ENCODE measurements around the gene RABEP2. TPM values are rescaled to one million over a fixed set of nuclear protein-coding genes. Genes with fewer than 3 reads are reported as not detected.

The RABEP2 gene
- total and polyA plus RNA-seq, 9 of the 15 experiments (the other 6 are each of a cell fraction or from before 2014, with no cell fraction given) = 0.15 to 13.4 (median 3.5) TPM

DNA sequence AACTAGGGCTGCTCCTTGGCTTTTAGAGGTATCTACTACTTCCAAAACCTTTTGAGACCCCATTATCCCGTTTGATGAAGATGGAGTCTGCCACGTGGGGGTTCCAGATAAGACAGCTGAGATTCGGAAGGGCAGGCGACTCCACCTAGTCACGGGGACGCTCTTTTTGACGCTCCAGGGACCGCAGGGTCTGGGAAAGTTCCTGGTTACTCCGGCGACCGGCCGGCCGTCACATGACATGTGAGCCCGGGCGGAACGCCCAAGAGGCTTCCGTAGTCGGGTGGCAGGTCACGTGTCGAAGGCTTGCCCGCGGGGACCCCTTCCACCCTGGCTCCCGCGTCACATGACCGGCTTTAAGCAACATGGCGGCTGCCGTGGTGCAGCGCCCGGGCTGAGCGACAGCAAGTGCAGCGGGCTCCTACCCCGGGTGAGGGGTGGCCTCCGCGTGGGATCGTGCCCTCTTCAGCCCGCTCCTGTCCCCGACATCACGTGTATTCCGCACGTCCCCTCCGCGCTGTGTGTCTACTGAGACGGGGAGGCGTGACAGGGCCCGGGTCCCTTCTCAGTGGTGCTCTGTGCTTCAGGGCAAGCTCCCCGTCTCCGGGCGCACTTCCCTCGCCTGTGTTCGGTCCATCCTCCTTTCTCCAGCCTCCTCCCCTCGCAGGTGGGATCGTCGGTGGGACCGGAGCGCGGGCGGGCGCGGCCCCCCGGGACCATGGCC lies 49.6 kb upstream of the RABEP2 start, which contains the start of gene SPNS1 (continued):
- TF ChIP-seq, protein P1, sequence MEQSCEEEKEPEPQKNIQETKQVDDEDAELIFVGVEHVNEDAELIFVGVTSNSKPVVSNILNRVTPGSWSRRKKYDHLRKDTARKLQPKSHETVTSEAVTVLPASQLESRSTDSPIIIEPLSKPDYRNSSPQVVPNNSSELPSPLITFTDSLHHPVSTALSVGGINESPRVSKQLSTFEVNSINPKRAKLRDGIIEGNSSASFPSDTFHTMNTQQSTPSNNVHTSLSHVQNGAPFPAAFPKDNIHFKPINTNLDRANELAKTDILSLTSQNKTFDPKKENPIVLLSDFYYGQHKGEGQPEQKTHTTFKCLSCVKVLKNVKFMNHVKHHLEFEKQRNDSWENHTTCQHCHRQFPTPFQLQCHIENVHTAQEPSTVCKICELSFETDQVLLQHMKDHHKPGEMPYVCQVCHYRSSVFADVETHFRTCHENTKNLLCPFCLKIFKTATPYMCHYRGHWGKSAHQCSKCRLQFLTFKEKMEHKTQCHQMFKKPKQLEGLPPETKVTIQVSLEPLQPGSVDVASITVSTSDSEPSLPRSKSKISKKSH (CRISPR knock-in tag; IDR thresholded peaks at IDR 0.05) = no peak
- TF ChIP-seq, protein P2, sequence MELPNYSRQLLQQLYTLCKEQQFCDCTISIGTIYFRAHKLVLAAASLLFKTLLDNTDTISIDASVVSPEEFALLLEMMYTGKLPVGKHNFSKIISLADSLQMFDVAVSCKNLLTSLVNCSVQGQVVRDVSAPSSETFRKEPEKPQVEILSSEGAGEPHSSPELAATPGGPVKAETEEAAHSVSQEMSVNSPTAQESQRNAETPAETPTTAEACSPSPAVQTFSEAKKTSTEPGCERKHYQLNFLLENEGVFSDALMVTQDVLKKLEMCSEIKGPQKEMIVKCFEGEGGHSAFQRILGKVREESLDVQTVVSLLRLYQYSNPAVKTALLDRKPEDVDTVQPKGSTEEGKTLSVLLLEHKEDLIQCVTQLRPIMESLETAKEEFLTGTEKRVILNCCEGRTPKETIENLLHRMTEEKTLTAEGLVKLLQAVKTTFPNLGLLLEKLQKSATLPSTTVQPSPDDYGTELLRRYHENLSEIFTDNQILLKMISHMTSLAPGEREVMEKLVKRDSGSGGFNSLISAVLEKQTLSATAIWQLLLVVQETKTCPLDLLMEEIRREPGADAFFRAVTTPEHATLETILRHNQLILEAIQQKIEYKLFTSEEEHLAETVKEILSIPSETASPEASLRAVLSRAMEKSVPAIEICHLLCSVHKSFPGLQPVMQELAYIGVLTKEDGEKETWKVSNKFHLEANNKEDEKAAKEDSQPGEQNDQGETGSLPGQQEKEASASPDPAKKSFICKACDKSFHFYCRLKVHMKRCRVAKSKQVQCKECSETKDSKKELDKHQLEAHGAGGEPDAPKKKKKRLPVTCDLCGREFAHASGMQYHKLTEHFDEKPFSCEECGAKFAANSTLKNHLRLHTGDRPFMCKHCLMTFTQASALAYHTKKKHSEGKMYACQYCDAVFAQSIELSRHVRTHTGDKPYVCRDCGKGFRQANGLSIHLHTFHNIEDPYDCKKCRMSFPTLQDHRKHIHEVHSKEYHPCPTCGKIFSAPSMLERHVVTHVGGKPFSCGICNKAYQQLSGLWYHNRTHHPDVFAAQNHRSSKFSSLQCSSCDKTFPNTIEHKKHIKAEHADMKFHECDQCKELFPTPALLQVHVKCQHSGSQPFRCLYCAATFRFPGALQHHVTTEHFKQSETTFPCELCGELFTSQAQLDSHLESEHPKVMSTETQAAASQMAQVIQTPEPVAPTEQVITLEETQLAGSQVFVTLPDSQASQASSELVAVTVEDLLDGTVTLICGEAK (IDR thresholded peaks at IDR 0.05) = no peak; the same call in 1 of the 2 replicates
- TF ChIP-seq, protein P2 (CRISPR knock-in tag; IDR thresholded peaks at IDR 0.05) = no peak
- TF ChIP-seq SRSF1 (IDR thresholded peaks at IDR 0.05; ENCODE audit: low read depth, low read length) (no peak), NCOA2 (IDR thresholded peaks at IDR 0.05; ENCODE audit: partially characterized antibody in 2 of 2) (no peak), ZC3H11A (IDR thresholded peaks at IDR 0.05; ENCODE audit: low read depth, low read length) (no peak), XRCC3 (IDR thresholded peaks at IDR 0.05) (no peak), CHD1 (IDR thresholded peaks at IDR 0.05; ENCODE audit: low read length) (no peak), HLTF (IDR thresholded peaks at IDR 0.05) (no peak), NR2F6 (CRISPR knock-in tag; IDR thresholded peaks at IDR 0.05) (no peak), DACH1 (IDR thresholded peaks at IDR 0.05; ENCODE audit: partially characterized antibody) (peak; percentile 22), MTA2 (IDR thresholded peaks at IDR 0.05; ENCODE audit: low read depth) (no peak), ZNF354B (CRISPR knock-in tag; IDR thresholded peaks at IDR 0.05) (no peak), SETDB1 (IDR thresholded peaks at IDR 0.05; ENCODE audit: low read length) (peak; percentile 59), SAP30 (IDR thresholded peaks at IDR 0.05; ENCODE audit: borderline replicate concordance, insufficient read depth, low read depth, low read length, poor library complexity, severe bottlenecking) (peak; percentile 99), ZFP1 (CRISPR knock-in tag; IDR thresholded peaks at IDR 0.05) (no peak), ZNF3 (CRISPR knock-in tag; IDR thresholded peaks at IDR 0.05) (no peak)
- TF ChIP-seq, protein P3, sequence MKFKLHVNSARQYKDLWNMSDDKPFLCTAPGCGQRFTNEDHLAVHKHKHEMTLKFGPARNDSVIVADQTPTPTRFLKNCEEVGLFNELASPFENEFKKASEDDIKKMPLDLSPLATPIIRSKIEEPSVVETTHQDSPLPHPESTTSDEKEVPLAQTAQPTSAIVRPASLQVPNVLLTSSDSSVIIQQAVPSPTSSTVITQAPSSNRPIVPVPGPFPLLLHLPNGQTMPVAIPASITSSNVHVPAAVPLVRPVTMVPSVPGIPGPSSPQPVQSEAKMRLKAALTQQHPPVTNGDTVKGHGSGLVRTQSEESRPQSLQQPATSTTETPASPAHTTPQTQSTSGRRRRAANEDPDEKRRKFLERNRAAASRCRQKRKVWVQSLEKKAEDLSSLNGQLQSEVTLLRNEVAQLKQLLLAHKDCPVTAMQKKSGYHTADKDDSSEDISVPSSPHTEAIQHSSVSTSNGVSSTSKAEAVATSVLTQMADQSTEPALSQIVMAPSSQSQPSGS (CRISPR knock-in tag; IDR thresholded peaks at IDR 0.05) = no peak
